ENCODE data around the gene UBE2H.
A peak's percentile ranks its signal among the peaks of the same experiment; 100 is the strongest.

UBE2H gene

GRCh38 chr7:129831424-129832058 lies 121.2 kb downstream of the UBE2H start (continued):
- TF ChIP-seq ZNF433 (tag by site-specific recombination; IDR thresholded peaks at IDR 0.05; ENCODE audit: low read depth) (no peak), ZNF112 (tag by site-specific recombination; IDR thresholded peaks at IDR 0.05) (no peak), ZNF747 (tag by site-specific recombination; IDR thresholded peaks at IDR 0.05) (no peak), ZNF10 (tag by site-specific recombination; IDR thresholded peaks at IDR 0.05) (0 out of 2 replicates have a peak, but pooled peaks have one; percentile 27), ZNF202 (tag by site-specific recombination; IDR thresholded peaks at IDR 0.05; ENCODE audit: borderline replicate concordance) (no peak), ZBTB26 (tag by site-specific recombination; optimal IDR thresholded peaks at IDR 0.05) (no peak), MZF1 (tag by site-specific recombination; IDR thresholded peaks at IDR 0.05; ENCODE audit: borderline replicate concordance) (no peak), ZNF521 (tag by site-specific recombination; IDR thresholded peaks at IDR 0.05) (no peak), ZNF350 (tag by site-specific recombination; IDR thresholded peaks at IDR 0.05) (no peak), ZNF214 (tag by site-specific recombination; IDR thresholded peaks at IDR 0.05; ENCODE audit: borderline replicate concordance) (no peak), ZNF302 (tag by site-specific recombination; IDR thresholded peaks at IDR 0.05; ENCODE audit: low read depth) (no peak), ZIC2 (tag by site-specific recombination; IDR thresholded peaks at IDR 0.05) (no peak), ZBTB48 (tag by site-specific recombination; IDR thresholded peaks at IDR 0.05) (no peak), ZFP37 (tag by site-specific recombination; IDR thresholded peaks at IDR 0.05) (peak; percentile 95), ZNF248 (tag by site-specific recombination; IDR thresholded peaks at IDR 0.05) (no peak), KLF10 (tag by site-specific recombination; IDR thresholded peaks at IDR 0.05) (peak; percentile 67; the same call in 1 of the 2 replicates), ZNF621 (tag by site-specific recombination; IDR thresholded peaks at IDR 0.05) (no peak), SCRT1 (tag by site-specific recombination; IDR thresholded peaks at IDR 0.05; ENCODE audit: borderline replicate concordance) (no peak), YY1 (tag by site-specific recombination; IDR thresholded peaks at IDR 0.05) (no peak), ZNF624 (tag by site-specific recombination; IDR thresholded peaks at IDR 0.05) (no peak), ZBTB7A (tag by site-specific recombination; IDR thresholded peaks at IDR 0.05; ENCODE audit: low read depth) (no peak), HOXC10 (CRISPR knock-in tag; IDR thresholded peaks at IDR 0.05) (no peak), ZNF585B (tag by site-specific recombination; IDR thresholded peaks at IDR 0.05) (no peak), ZNF23 (tag by site-specific recombination; IDR thresholded peaks at IDR 0.05; ENCODE audit: borderline replicate concordance) (no peak), RBAK (tag by site-specific recombination; IDR thresholded peaks at IDR 0.05) (no peak), ZNF391 (tag by site-specific recombination; IDR thresholded peaks at IDR 0.05; ENCODE audit: borderline replicate concordance, low read depth) (no peak), ZNF132 (tag by site-specific recombination; IDR thresholded peaks at IDR 0.05; ENCODE audit: borderline replicate concordance) (no peak), ZNF561 (tag by site-specific recombination; IDR thresholded peaks at IDR 0.05; ENCODE audit: borderline replicate concordance) (no peak), ZNF791 (tag by site-specific recombination; IDR thresholded peaks at IDR 0.05) (no peak), ZNF510 (tag by site-specific recombination; IDR thresholded peaks at IDR 0.05; ENCODE audit: insufficient replicate concordance) (no peak)
- TF ChIP-seq, protein P1, sequence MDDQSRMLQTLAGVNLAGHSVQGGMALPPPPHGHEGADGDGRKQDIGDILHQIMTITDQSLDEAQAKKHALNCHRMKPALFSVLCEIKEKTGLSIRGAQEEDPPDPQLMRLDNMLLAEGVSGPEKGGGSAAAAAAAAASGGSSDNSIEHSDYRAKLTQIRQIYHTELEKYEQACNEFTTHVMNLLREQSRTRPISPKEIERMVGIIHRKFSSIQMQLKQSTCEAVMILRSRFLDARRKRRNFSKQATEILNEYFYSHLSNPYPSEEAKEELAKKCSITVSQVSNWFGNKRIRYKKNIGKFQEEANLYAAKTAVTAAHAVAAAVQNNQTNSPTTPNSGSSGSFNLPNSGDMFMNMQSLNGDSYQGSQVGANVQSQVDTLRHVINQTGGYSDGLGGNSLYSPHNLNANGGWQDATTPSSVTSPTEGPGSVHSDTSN (CRISPR knock-in tag; IDR thresholded peaks at IDR 0.05): no peak
- TF ChIP-seq, protein P2, sequence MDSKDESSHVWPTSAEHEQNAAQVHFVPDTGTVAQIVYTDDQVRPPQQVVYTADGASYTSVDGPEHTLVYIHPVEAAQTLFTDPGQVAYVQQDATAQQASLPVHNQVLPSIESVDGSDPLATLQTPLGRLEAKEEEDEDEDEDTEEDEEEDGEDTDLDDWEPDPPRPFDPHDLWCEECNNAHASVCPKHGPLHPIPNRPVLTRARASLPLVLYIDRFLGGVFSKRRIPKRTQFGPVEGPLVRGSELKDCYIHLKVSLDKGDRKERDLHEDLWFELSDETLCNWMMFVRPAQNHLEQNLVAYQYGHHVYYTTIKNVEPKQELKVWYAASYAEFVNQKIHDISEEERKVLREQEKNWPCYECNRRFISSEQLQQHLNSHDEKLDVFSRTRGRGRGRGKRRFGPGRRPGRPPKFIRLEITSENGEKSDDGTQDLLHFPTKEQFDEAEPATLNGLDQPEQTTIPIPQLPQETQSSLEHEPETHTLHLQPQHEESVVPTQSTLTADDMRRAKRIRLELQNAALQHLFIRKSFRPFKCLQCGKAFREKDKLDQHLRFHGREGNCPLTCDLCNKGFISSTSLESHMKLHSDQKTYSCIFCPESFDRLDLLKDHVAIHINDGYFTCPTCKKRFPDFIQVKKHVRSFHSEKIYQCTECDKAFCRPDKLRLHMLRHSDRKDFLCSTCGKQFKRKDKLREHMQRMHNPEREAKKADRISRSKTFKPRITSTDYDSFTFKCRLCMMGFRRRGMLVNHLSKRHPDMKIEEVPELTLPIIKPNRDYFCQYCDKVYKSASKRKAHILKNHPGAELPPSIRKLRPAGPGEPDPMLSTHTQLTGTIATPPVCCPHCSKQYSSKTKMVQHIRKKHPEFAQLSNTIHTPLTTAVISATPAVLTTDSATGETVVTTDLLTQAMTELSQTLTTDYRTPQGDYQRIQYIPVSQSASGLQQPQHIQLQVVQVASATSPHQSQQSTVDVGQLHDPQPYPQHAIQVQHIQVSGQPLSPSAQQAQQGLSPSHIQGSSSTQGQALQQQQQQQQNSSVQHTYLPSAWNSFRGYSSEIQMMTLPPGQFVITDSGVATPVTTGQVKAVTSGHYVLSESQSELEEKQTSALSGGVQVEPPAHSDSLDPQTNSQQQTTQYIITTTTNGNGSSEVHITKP (tag by site-specific recombination; IDR thresholded peaks at IDR 0.05): peak; percentile 71
- TF ChIP-seq, protein P3, sequence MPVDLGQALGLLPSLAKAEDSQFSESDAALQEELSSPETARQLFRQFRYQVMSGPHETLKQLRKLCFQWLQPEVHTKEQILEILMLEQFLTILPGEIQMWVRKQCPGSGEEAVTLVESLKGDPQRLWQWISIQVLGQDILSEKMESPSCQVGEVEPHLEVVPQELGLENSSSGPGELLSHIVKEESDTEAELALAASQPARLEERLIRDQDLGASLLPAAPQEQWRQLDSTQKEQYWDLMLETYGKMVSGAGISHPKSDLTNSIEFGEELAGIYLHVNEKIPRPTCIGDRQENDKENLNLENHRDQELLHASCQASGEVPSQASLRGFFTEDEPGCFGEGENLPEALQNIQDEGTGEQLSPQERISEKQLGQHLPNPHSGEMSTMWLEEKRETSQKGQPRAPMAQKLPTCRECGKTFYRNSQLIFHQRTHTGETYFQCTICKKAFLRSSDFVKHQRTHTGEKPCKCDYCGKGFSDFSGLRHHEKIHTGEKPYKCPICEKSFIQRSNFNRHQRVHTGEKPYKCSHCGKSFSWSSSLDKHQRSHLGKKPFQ (tag by site-specific recombination; IDR thresholded peaks at IDR 0.05): no peak

Measured in HEK293 (cell line).